HEK293T (cell line): ENCODE data around the gene CDRT4.

Source experiments
- BHLHE40 ChIP-seq: fragments of 450-650 bp; IDR thresholded peaks from 2 replicates; pipeline ENCODE4 v1.6.1; 2016; ENCODE audit warnings: mild to moderate bottlenecking, moderate library complexity, borderline replicate concordance
- ELF4 ChIP-seq: fragments of 450-650 bp; IDR thresholded peaks from 2 replicates; pipeline ENCODE4 v1.6.1; 2017; ENCODE audit warnings: antibody characterized with exemption
- FOXK2 ChIP-seq: fragments of 450-650 bp; IDR thresholded peaks from 2 replicates; pipeline ENCODE4 v1.6.1; 2016; ENCODE audit warnings: mild to moderate bottlenecking
- FOXM1 ChIP-seq: fragments of 450-650 bp; IDR thresholded peaks from 2 replicates; pipeline ENCODE4 v1.6.1; 2017; ENCODE audit warnings: mild to moderate bottlenecking, borderline replicate concordance
- NFRKB ChIP-seq: fragments of 450-650 bp; IDR thresholded peaks from 2 replicates; pipeline ENCODE4 v1.6.1; 2016; ENCODE audit warnings: mild to moderate bottlenecking, moderate library complexity
- PKNOX1 ChIP-seq: fragments of 450-650 bp; IDR thresholded peaks from 2 replicates; pipeline ENCODE4 v1.6.1; 2016
- SP1 ChIP-seq: fragments of 450-650 bp; IDR thresholded peaks from 2 replicates; pipeline ENCODE4 v1.6.1; 2017
- SUZ12 ChIP-seq: fragments of 450-650 bp; IDR thresholded peaks from 2 replicates; pipeline ENCODE4 v1.6.1; 2016; ENCODE audit warnings: mild to moderate bottlenecking
- TARDBP ChIP-seq: fragments of 450-650 bp; IDR thresholded peaks from 2 replicates; pipeline ENCODE4 v1.6.1; 2016
- ZNF384 ChIP-seq: fragments of 450-650 bp; IDR thresholded peaks from 2 replicates; pipeline ENCODE4 v1.6.1; 2016

- TF ChIP-seq FOXK2 (no peak), FOXM1 (no peak), NFRKB (no peak), TARDBP (no peak), SP1 (no peak), BHLHE40 (no peak), SUZ12 (no peak), ZNF384 (no peak), PKNOX1 (no peak), ELF4 (no peak)
These were observed 48.7 kb upstream of the CDRT4 start for GRCh38 chr17:15516150-15516549.
